Choroid plexus epithelial cell (primary cell): Measurements from ENCODE around the gene SEC22B.
"Not testable (repeated sequence)": the region's sequence is repeated elsewhere in the genome, so short reads cannot be mapped to it uniquely, and the experiment has no call there.

Source experiments
- DNase-seq: peaks from one replicate; pipeline ENCODE4 v3.0.0-alpha.2; 2010; ENCODE audit warnings: low read depth
- H3K4me3 ChIP-seq: 2 replicates; pipeline ENCODE4 v1.5.1; 2011; ENCODE audit warnings: low read depth, mild to moderate bottlenecking, control low read depth, low read length, moderate library complexity
- CTCF ChIP-seq: conservative IDR thresholded peaks from 2 replicates; pipeline ENCODE4 v1.5.1; 2011; ENCODE audit warnings: low read depth, mild to moderate bottlenecking, control low read depth, inconsistent platforms, low read length, moderate library complexity

The SEC22B gene

DNA sequence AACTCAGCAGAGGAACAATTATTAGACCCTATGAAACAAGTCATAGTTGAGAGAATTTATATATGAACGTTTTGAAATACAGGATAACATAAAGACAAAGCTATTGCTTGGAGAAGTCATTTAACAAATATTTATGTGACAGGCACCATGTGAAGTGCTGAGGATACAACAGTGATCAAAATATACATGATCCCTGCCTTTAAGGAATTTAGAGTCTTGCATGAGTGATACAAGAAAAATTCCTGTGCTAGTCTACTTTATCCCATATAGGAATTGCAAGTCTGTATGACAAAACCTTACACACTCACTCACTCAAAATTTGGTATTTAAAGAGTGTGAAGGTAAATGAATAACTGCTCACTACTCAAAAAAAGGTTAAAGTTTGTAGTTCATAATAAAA, 17.8 kb downstream of the SEC22B start:
- DNase-seq, H3K4me3 ChIP-seq: not testable (repeated sequence)

GRCh38 chr1:120158086-120158485, 18.2 kb downstream of the SEC22B start:
- not testable (repeated sequence) for DNase-seq, H3K4me3 ChIP-seq

DNA sequence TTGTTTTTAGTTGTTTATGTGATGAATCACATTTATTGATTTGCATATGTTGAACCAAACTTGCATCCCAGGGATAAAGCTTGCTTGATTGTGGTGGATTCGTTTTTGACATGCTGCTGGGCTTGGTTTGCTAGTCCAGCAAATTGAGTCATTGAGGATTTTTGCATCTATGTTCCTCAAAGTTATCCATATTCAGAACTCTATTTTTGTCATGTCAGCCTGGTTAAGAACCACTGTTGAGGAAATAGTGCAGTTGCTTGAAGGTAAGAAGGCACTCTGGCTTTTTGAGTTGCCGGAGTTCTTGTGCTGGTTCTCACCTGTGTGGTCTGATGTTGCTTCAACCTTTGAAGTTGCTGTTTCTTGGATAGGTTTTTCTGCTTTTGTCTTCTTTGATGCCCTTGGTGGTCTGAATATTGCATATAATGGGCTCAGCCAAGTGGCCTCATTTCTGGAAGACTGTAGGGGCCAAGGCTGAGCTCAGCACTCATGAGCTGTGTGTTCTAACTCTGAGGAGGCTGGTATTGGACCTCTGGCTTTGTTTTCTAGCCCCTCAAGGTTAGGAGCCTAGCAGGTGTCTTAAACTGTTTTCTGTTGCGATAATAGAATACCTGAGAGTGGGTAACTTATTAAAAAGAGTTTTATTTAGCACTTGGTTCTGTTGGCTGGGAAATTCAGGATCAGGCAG, 26.0 kb downstream of the SEC22B start:
- H3K4me3 ChIP-seq, DNase-seq: not testable (repeated sequence)

DNA sequence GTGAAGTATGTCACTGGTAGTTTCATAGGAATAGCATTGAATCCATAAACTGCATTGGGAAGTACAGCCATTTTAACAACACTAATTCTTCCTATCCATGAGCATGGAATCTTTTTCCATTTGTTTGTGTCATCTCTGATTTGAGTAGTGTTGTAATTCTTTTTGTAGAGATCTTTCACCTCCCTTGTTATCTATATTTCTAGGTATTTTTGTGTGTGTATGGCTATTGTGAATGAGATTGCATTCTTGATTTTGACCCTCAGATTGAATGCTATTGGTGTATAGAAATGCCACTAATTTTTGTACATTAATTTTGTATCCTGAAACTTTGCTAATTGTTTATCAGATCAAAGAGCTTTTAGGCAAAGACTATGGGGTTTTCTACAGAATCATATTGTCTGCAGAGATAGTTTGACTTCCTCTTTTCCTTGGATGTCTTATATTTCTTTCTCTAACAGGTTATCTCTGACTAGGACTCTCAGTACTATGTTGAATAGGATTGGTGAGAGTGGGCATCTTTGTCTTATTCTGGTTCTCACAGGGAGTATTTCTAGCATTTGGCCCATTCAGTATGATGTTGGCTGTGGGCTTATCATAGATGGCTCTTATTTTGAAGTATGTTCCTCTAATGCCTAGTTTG, 26.8 kb downstream of the SEC22B start:
- not testable (repeated sequence) for H3K4me3 ChIP-seq, DNase-seq

GRCh38 chr1:120145806-120146205, 30.5 kb downstream of the SEC22B start:
- not testable (repeated sequence) for H3K4me3 ChIP-seq, DNase-seq
- TF ChIP-seq CTCF: peak; percentile 33

DNA sequence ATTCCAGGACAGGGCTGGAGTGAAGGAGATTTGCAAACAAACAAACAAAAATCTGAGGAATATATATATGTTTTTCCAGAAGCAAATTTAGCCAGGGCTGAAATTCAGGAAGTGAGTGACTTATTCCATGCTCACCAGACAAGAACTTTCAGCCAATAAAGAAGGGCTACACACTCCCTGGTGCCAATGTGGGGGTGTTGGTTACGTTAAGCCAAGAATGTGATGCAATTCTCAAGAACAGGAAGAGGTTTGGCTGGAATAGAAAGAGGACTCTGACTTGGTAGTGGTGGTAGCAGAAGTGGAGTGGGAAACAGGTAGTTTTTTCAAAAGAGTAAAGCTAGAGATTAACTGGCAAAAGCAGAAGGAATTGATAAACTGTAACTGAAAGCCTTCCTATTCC, 31.7 kb downstream of the SEC22B start:
- DNase-seq, H3K4me3 ChIP-seq: not testable (repeated sequence)

GRCh38 chr1:120144169-120144568, 32.2 kb downstream of the SEC22B start:
- not testable (repeated sequence) for DNase-seq, H3K4me3 ChIP-seq

DNA sequence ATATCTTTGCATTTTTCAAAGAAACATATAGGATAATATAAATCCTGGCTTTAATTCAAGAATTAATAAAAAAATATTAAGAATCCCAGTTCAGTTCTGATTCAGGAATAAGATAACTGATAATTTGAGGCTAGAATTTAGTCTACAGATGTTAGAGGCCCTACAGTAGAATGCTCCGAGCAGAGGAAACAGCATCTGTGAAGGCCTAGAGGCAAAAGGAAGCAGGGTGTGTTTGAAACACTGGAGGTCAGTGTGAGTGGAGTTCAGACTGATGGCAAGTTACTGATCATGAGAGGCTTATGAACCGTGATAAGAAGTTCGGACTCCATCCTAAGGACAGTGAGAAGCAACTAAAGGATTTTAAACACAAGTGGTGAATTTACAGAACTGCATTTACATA, 33.0 kb downstream of the SEC22B start:
- peak; percentile 59 for DNase-seq
- not testable (repeated sequence) for H3K4me3 ChIP-seq

DNA sequence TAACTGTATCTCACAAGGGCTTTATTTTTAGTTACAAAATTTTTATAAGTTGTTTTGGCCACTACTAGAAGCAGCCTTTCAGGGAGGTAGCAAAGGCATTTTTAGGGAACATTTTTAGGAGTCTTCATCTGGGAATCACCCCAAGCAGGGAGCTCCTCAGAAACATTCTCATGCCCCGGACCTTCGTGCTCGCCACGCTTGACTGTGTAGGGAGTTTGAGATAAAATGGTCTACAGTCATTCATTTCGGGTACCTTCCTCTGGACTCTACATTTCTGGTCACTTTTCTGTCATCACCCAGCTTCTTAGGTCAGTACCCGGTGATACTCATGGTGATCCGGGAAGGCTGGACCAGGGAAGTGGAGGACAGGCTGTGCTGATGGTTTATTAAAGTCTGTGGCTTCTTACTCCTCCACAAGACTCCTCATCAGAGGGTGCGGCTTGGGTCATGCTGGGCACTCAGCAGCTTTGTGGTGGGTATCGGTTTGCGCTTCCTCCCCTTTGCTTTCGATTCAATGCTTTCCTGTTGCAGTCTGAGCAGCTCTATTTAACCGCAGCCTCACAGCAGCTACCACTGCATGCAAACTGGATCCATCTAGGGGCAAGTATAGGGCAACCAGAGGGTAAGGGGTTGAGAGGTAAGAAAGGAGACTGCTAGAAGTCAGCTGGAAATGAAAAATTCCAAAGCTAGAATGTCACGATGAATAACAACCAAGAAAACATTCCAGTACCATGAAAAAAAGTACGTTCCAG, 33.6 kb downstream of the SEC22B start:
- not testable (repeated sequence) for H3K4me3 ChIP-seq
- peak; percentile 88 for DNase-seq

- DNase-seq, H3K4me3 ChIP-seq: not testable (repeated sequence)
Measured at GRCh38 chr1:120141865-120142264, 34.5 kb downstream of the SEC22B start.

DNA sequence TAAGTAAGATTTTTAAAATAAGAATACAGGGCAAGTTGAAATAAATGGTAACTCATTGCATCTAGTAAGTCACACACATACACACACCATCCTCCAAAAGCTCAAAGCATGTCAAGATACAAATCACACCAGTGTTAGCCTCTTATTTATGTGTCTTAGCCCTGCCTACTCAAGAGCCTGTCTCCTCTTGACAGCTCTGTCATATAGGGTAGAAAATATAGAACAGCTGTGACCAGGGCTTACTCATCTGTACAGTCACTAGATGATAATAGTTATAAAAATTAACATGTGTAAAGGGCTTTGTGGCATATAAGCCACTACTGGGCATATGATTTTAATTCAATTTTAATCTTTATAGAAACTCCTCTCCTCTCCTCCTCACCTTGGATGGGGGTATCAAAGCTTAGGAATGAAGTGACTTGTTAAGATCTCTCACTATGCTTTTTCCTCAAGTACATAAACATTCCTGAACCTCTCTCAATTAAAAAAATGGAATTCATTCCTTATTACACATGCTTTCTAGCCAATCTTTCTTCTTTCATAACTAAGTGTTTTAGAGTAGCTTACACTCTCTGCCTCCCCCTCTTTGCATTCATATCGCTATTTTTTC, 35.6 kb downstream of the SEC22B start:
- H3K4me3 ChIP-seq, DNase-seq: not testable (repeated sequence)

DNA sequence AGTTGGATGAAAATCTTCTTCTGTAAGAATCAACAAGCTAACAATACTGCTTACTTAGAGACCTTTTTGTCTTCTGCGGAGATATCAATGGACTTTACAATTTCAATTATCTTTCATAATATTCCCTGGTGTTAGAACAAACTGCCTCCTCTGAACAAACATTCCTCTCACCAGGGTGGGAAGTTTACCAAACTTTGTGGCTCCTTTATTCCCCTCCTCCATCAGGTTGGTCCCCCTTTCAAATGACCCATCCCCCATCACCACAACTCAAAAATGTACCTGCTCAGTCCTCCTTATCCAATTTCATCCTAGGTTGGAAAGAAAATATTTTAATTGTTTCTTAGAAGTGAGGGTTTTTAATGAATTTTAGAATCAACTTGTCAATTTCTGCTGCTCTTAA, 40.2 kb downstream of the SEC22B start:
- not testable (repeated sequence) for DNase-seq, H3K4me3 ChIP-seq

DNA sequence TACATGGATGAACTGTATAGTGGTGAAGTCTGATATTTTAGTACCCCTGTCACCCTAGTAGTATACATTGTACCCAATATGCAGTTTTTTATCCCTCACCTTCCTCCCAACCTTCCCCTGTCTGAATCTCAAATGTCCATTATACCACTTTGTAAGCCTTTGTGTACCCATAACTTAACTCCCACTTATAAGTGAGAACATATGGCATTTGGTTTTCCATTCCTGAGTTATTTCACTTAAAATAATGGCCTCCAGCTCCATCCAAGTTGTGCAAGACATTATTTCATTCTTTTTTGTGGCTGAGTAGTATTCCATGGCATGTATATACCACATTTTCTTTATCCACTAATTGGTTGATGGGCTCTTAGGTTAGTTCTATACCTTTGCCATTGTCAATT, 42.4 kb downstream of the SEC22B start:
- not testable (repeated sequence) for H3K4me3 ChIP-seq, DNase-seq
